Breast epithelium (tissue), 4 donors: ENCODE results near the gene ADRM1. TPM values are rescaled to one million over a fixed set of nuclear protein-coding genes. Genes with fewer than 3 reads are reported as not detected.

Experiments used
- DNase-seq, 2 donors: peaks; one replicate each; pipeline ENCODE4 v3.0.0-alpha.2; 2019; ENCODE audit warnings: low spot score in 2 of 2
- H3K27ac ChIP-seq, 2 donors: fragments of 200-600 bp; sonication (generic) in 1 of 2; one replicate each; pipeline ENCODE4 v1.5.1; 2016 to 2019; ENCODE audit warnings: mild to moderate bottlenecking in 1 of 2
- H3K27me3 ChIP-seq, 2 donors: fragments of 200-600 bp; sonication (generic) in 1 of 2; one replicate each; pipeline versions ENCODE4 v1.5.1 to v1.6.0; 2017 to 2019; ENCODE audit warnings: control low read depth in 1 of 2, mild to moderate bottlenecking in 1 of 2
- H3K36me3 ChIP-seq: fragments of 200-600 bp; one replicate; pipeline ENCODE4 v1.5.1; 2019
- H3K4me1 ChIP-seq, 2 donors: fragments of 200-600 bp; sonication (generic); one replicate each; pipeline ENCODE4 v1.5.1; 2016 to 2019; ENCODE audit warnings: control low read depth in 1 of 2
- H3K4me3 ChIP-seq, 3 donors: fragments of 200-600 bp; sonication (generic); 1 replicate in 2 of 3; 2 replicates in 1 of 3; pipeline ENCODE4 v1.5.1; 2016 to 2019; ENCODE audit warnings: mild to moderate bottlenecking in 3 of 3, moderate library complexity in 2 of 3
- H3K9me3 ChIP-seq, 2 donors: fragments of 200-600 bp; sonication (generic) in 1 of 2; one replicate each; pipeline ENCODE4 v1.5.1; 2016 to 2019; ENCODE audit warnings: control low read depth in 1 of 2
- POLR2A ChIP-seq: fragments of 450-650 bp; IDR thresholded peaks from one replicate; pipeline ENCODE4 v1.6.1; 2016; ENCODE audit warnings: antibody characterized with exemption, mild to moderate bottlenecking, moderate library complexity
- POLR2AphosphoS5 ChIP-seq, 3 donors: sonication (generic); formaldehyde crosslinking; IDR thresholded peaks; one replicate each; pipeline ENCODE4 v1.6.1; 2017; ENCODE audit warnings: antibody characterized with exemption in 3 of 3
- intact Hi-C: fragments of 100-400 bp; cut with DNase I; formaldehyde crosslinking; loops from one replicate; pipeline ENCODE4 v1.15.1; 2023; ENCODE audit warnings: low total_unique reads
- total RNA-seq, 3 donors: library from RNA; depleted of rRNA; stranded (reverse); fragments of >200 nt; gene quantifications; one replicate each; pipeline ENCODE4 v1.1.0, GENCODE V29; 2016
- TF ChIP-seq, protein P1 (sequence below), 3 donors: fragments of 450-650 bp; IDR thresholded peaks; one replicate each; pipeline ENCODE4 v1.5.1; 2016 to 2017; ENCODE audit warnings: antibody characterized with exemption in 3 of 3, mild to moderate bottlenecking in 3 of 3, moderate library complexity in 3 of 3

The ADRM1 gene
- total RNA-seq, 3 donors from 2014 or later = 80.2 to 131 (median 105) TPM

DNA sequence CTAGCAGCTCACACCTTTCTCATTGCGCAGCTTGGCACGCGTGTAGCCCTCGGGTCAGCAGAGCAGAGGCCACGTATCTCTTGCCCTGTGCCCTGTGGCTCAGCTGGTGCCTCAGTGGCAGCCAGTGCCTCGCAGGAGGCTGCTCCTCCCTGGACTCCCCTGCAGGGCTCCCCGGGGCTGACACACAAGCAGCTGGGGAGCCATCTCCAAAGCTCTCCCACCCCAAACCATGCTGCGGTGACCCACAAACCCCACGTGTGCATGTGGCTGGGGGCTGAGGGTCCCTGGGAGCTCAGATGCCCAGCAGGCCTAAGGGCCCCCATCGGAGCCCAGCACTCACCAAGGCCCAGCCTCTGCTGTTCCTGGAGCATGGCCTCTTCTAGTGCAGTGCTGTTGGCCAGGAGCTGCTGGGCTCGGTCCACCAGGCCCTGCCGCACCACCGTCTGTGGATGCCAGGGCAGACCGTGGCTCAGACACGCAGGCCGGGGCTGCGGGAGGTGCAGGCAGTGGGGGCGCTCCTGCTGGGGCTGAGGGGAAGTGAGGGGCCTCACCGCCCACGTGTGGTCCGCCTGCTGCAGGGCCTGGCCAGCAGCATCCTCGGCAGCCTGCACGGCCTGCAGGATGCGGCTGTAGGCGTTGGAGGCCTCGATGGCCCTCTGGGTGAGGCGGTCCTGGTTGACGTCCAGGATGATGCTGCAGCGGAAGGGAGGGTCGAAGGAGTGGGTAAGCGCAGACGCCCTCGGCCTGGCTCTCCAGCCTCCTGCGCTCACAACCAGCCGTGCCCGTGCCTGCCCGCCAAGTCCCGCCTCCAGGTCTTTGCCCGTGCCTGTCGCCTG lies 13.8 kb downstream of the ADRM1 start:
- Histone ChIP-seq H3K4me1 (no peaks in the 10 kb centered on the region), H3K9me3 (no peaks in the 10 kb centered on the region), H3K4me3 (no peak overlapping the region), H3K27ac (no peak overlapping the region), H3K36me3 (no peaks in the 10 kb centered on the region), H3K27me3 (no peaks in the 10 kb centered on the region)
- DNase-seq = peak in 1 of 2 donors; percentile 72
- TF ChIP-seq, protein P1, sequence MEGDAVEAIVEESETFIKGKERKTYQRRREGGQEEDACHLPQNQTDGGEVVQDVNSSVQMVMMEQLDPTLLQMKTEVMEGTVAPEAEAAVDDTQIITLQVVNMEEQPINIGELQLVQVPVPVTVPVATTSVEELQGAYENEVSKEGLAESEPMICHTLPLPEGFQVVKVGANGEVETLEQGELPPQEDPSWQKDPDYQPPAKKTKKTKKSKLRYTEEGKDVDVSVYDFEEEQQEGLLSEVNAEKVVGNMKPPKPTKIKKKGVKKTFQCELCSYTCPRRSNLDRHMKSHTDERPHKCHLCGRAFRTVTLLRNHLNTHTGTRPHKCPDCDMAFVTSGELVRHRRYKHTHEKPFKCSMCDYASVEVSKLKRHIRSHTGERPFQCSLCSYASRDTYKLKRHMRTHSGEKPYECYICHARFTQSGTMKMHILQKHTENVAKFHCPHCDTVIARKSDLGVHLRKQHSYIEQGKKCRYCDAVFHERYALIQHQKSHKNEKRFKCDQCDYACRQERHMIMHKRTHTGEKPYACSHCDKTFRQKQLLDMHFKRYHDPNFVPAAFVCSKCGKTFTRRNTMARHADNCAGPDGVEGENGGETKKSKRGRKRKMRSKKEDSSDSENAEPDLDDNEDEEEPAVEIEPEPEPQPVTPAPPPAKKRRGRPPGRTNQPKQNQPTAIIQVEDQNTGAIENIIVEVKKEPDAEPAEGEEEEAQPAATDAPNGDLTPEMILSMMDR (IDR thresholded peaks at IDR 0.05) = no peak
- TF ChIP-seq POLR2AphosphoS5 (IDR thresholded peaks at IDR 0.05) (no peak), POLR2A (no peak)
- intact Hi-C loops = no loop called here

DNA sequence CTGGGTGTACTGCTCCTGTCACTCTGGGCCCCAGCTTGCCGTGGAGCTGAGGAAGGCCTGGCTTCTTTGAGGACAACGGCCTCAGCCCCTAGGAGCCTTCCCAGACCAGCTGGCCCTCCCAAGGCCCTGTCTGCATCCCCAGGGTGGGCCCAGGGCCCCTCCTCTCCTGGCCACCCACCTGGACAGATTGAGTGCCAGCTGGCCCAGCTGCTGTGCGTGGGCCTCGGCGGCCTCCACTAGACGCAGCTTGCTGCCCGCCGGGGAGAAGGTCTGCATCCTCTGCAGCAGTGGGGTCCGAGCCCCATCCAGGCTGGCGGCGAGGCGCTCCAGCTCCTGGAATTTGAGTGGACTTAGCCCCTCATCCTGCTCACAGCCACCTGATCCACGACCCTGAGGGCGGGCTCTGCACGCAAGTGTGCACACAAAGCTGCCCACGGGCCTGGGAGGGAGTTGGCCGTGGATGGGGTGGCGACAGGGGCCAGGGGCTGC lies 14.4 kb downstream of the ADRM1 start:
- intact Hi-C loops = no loop called here

GRCh38 chr20:62318400-62319345 lies 15.9 kb downstream of the ADRM1 start:
- DNase-seq = no peak
- no peaks in the 10 kb centered on the region for H3K36me3 ChIP-seq
- TF ChIP-seq POLR2AphosphoS5 (IDR thresholded peaks at IDR 0.05) (no peak), POLR2A (no peak)
- TF ChIP-seq, protein P1 (IDR thresholded peaks at IDR 0.05) = no peak
- no peak overlapping the region for H3K4me3 ChIP-seq
- H3K9me3 ChIP-seq = no peaks in the 10 kb centered on the region
- intact Hi-C loops = loop anchor here (2.0 kb wide), 1 partner anchor 78 kb away; no protein-coding TSS in a partner anchor
- no peak overlapping the region for H3K27ac ChIP-seq
- no peaks in the 10 kb centered on the region for H3K27me3 ChIP-seq
- H3K4me1 ChIP-seq = no peaks in the 10 kb centered on the region

More for the DNA sequence above, 14.4 kb downstream of the ADRM1 start:
- no peak overlapping the region for H3K4me3 ChIP-seq
- no peaks in the 10 kb centered on the region for H3K4me1 ChIP-seq
- TF ChIP-seq, protein P1 (IDR thresholded peaks at IDR 0.05) = no peak
- TF ChIP-seq POLR2A (no peak), POLR2AphosphoS5 (IDR thresholded peaks at IDR 0.05) (no peak)
- H3K27ac ChIP-seq = no peak overlapping the region
- no peak for DNase-seq
- no peaks in the 10 kb centered on the region for H3K27me3 ChIP-seq
- H3K9me3 ChIP-seq = no peaks in the 10 kb centered on the region
- H3K36me3 ChIP-seq = no peaks in the 10 kb centered on the region

- Histone ChIP-seq H3K27me3 (no peaks in the 10 kb centered on the region), H3K4me3 (no peak overlapping the region), H3K36me3 (no peaks in the 10 kb centered on the region), H3K9me3 (no peaks in the 10 kb centered on the region), H3K27ac (no peak overlapping the region), H3K4me1 (no peaks in the 10 kb centered on the region)
- intact Hi-C loops = loop anchor here (2.0 kb wide), 1 partner anchor 79 kb away; no protein-coding TSS in a partner anchor
- DNase-seq = no peak
- no peak for TF ChIP-seq POLR2AphosphoS5 (IDR thresholded peaks at IDR 0.05)
- TF ChIP-seq, protein P1 (IDR thresholded peaks at IDR 0.05) = no peak
- no peak for TF ChIP-seq POLR2A
These were observed 16.6 kb downstream of the ADRM1 start for GRCh38 chr20:62319346-62319909.
